Left lobe of liver (tissue), 2 donors: ENCODE data around the gene GDPD5. TPM values are rescaled to one million over a fixed set of nuclear protein-coding genes. Genes with fewer than 3 reads are reported as not detected.

ENCODE experiments used
- ATAC-seq: fragments of 200-7000 bp; cut with Tn5 transposase; one replicate; pipeline ENCODE4 v1.9.1; 2020; ENCODE audit warnings: mild to moderate bottlenecking, moderate library complexity
- DNase-seq: peaks from one replicate; pipeline ENCODE4 v3.0.0-alpha.2; 2020; ENCODE audit warnings: low spot score
- total RNA-seq: library from RNA; stranded (reverse); gene quantifications from one replicate; pipeline ENCODE4 v1.2.1, GENCODE V29; 2021
- donor health status: DM: no; HTN: no; CAD: no; lungs with moderate emphysema.
- donor health status: DM: no; HTN: yes; CAD: no.

Gene GDPD5
- total RNA-seq, 1 donor from 2014 or later: 9.1 TPM

- ATAC-seq: no peak
Observed at GRCh38 chr11:75516886-75517285, 8.9 kb downstream of the GDPD5 start.

DNA sequence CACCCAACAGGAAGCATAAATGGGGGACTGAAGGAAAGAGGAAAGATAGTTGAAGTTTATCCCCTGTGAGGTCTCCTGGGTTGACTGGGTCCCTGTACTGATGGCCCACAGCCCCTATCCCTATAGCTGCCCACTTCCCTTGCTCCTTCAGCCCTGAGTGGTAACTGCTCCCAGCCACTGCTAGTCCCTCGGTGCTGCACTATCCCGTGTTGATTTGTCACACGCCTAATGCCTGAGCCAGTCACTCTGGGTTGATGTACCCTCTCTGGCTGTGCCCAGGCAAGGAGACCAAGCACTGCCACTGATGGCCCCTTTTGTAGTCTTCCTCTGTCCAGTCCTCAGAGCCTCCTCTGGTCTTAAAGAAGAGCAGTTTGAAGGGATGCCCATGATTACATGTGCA, 9.6 kb downstream of the GDPD5 start:
- DNase-seq (no peak), ATAC-seq (no peak)

More at GRCh38 chr11:75516886-75517285, 8.9 kb downstream of the GDPD5 start:
- no peak for DNase-seq

DNA sequence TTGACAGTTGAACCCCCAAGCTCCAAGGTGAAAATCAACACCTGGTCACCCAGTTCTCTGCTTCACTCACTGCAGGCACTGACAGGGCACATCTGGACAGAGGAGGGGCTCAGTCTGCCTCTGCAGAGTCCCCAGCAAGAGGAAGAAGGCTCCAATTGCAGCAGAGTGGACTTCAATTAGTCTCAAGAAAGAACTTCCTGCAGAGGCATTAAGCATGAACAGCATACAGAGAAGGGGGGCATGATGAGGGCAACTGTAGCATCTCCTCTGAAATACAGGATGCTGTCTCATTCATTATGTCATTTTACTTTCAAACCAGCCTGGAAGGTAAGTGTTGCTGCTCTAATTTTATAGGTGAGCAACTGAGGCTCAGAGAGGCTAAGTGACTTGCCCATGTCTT, 11.1 kb downstream of the GDPD5 start:
- ATAC-seq (no peak), DNase-seq (no peak)

DNA sequence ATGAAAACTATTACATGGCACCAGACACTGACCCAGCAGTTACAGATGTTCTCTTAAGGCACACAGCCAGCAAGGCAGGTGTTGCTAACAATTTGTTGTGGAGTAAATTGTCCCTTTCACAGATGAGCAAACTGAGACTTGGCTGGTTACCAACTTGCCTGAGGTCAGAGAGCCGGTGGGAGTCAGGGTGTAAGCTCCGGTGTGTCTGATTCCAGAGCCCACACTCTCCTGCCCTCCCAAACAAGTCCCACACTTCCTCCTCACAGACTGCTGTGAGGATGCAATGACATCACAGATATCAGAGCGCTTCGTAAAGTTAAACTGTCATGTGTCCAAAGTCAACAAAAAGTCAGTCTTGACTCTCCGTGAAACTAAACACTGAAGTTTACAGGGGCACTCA, 12.5 kb downstream of the GDPD5 start:
- ATAC-seq: peak; percentile 57
- DNase-seq: no peak

DNA sequence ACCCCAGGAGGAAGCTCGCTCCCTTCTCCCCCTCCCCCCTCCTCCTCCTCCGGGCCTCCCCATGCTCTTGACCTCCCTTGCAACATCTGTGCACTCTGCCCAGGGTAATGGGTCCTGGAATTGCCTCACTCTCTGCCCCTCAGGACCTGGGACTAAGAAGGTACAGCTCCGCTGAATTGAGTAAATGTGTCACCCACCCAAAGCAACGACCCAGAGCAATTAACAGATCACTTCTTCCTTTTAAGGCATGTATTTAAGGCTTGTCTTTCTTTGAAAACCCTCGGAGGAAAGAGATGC, 15.1 kb downstream of the GDPD5 start:
- ATAC-seq (no peak), DNase-seq (no peak)

DNA sequence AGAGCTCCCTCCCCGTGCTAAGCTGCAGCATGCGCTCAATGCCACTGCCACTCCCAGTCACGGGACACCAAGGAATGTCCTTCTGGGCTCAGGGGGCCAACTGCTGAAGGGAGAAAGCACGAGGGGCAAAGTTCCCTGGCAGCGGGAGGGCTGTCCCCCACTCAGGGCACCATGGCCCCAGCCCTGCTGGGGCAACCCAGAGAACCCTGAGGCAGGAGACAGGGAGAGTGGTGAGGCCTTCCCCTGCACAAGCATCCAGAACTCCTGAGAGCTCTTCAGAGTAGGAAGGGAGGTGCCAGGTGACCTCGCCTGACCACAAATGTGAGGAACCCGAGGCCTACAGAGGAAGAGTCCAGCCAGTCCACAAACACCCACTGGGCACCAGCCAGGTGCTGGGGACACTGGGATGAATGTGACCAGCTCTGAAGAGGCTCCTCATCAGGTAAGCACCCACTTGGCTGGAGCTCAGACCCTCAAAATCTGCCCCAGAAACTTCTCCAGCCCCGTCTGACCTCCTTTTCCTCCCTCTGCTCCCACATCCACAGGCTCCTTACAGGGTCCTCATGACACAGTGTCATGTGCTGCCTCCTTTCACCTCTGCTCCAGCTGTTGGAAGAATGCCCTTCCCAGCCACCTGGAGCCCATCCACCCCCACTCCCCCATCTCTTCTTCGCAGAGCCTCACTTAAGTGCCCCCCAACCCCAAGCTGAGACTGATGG, 15.6 kb downstream of the GDPD5 start:
- ATAC-seq (peak; percentile 37), DNase-seq (no peak)

DNA sequence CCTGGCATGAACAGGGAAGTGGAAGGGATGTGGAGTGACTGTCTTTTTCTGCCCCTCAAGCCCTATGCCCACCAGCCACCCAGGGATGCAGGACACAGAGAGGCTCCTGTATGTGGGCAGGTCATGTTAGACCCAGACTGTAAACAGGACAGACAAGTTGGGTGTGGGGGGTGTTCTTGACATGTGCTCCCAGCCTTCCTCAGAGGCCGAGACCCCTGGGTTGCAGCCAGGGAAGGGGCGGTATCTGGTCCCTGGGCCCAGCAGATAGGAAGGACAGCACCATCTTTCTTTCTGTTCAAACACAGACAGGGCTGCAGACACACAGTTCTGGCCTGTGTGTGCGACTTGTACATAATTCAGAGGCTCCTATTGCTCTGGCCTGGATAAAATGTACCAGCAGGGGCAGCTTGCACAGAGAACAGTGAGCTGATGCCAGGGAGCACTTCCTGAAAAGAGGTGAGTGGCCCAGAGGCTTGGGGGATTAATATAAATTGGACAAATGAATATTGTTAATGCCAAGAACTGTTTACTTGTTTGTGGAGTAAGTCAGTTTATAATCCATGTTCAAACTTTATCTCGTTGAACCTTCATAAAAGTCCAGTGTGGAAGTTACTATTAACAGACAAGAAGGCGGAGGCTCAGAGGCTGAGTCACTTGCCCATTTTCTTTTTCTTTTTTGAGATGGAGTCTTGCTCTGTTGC, 16.6 kb downstream of the GDPD5 start:
- no peak for DNase-seq
- no peak for ATAC-seq

DNA sequence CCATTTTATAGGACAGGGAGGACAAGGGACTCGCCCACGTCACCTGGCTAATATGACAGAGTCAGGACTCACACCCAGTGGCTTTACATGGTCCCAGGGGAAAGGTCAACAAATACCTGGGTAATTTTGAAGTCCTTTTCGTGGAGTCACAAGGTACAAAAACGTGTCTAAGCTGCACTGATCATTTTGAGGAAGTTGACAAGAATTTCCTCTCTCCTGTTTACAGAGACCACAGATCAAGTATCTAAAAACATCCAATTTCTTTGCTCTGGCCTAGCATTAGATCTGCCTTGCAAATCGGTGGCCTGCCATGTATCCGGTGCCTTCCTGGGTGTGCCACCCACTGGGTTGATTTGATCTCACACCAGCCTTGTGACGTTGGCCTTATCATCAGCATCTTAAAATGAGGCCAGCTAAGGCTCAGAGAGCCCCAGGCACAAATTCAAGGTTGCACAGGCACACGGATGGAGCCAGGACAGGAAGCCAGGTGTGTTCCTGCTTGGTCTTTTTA, 17.6 kb downstream of the GDPD5 start:
- DNase-seq: no peak
- ATAC-seq: no peak

GRCh38 chr11:75507571-75507970, 18.2 kb downstream of the GDPD5 start:
- DNase-seq: no peak
- ATAC-seq: no peak

GRCh38 chr11:75506827-75507226, 18.9 kb downstream of the GDPD5 start:
- DNase-seq (no peak), ATAC-seq (no peak)

DNA sequence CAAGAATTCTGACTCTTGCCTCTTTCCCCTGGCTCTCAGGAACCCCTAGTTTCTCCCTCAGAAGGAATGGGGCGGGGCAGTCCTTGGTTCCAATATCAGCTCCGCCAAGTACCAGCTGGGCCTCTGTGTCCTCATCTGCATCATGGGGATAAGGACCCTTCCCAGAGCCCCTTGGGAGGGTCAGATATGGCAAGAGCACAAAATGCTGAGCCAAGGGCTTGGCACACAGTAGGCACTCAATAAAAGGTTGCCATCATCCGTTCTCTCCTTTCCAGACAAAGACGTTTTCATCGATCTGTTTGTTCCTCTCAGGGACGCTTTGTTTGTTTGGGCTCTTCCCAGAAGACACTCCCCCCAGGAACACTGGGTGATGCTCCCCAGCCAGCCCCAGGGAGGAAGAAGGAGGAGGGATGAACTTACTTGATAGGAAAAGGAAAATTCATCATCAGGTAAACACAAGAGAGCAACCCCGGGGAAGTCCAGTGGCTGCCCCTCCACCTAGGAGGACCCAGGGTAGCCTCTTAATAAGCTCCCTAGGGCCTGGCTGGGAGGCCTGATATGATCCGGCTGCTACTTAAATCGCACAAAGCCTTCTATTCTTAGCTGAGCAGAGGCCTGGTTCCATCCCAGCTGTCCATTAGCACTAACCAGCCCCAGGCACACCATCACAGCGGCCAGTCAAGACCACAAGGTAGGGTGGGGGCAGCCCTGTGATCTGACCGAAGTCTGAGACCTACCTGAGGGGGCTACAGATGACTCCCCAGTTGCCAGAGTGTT, 19.6 kb downstream of the GDPD5 start:
- no peak for DNase-seq
- no peak for ATAC-seq

- DNase-seq (no peak), ATAC-seq (no peak)
Observed at GRCh38 chr11:75504501-75504900, 21.2 kb downstream of the GDPD5 start.

GRCh38 chr11:75503531-75504099, 22.1 kb downstream of the GDPD5 start:
- DNase-seq (no peak), ATAC-seq (no peak)

DNA sequence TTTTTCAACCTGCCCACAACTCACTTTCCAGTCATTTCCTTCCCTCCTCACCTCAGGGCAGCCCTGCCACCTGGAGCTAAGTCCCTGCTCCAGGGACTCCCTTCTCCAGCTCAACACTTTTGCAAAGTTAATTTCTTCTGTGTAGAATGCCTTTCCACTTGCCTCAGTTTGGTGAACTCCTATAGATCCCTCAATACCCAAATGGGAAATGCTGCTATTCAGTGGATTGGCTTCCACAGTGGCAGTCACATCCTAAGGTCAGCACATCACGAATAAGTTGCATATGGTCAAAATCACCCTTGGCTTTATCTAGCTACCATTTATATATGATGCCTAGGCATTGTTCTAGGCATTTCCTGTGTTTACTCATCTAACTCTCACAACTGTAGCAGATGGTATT, 23.6 kb downstream of the GDPD5 start:
- DNase-seq (no peak), ATAC-seq (no peak)

GRCh38 chr11:75500742-75501141, 25.0 kb downstream of the GDPD5 start:
- no peak for ATAC-seq
- no peak for DNase-seq

- DNase-seq (no peak), ATAC-seq (peak; percentile 23)
Observed at GRCh38 chr11:75499423-75500190, 26.1 kb downstream of the GDPD5 start.

DNA sequence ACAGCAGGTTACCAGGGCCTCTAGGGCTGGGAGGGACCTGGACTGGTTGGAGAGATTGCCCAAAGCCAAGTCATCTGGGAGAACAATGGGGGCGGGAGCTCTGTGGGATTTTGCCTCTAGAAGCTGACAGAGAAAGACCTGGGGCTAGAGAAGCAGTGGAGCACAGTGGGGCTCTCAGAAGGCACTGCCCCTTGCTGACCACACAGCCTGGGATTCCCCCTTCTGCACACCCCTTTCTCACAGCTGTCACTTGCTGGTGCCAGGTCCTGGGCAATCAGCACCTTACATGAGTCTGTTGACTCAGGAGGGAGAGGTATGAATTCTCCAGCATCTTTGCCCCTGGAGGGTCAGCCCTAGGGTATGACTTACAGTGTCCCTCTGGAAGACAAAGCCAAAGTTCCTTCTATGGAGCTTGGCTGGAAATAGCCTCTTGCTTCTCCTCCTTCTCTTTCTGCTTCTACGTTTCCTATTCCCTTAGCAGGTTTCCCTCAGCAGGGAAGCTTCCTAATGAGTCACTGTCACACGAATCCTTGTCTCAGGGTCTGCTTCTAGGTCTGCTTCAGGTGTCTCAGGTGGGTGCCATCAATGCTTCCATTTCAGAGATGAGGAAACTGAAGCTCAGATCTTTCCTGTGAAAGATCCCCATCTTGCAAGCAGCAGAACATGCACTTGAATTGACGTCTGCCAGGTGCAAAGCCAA, 27.0 kb downstream of the GDPD5 start:
- DNase-seq (no peak), ATAC-seq (no peak)

DNA sequence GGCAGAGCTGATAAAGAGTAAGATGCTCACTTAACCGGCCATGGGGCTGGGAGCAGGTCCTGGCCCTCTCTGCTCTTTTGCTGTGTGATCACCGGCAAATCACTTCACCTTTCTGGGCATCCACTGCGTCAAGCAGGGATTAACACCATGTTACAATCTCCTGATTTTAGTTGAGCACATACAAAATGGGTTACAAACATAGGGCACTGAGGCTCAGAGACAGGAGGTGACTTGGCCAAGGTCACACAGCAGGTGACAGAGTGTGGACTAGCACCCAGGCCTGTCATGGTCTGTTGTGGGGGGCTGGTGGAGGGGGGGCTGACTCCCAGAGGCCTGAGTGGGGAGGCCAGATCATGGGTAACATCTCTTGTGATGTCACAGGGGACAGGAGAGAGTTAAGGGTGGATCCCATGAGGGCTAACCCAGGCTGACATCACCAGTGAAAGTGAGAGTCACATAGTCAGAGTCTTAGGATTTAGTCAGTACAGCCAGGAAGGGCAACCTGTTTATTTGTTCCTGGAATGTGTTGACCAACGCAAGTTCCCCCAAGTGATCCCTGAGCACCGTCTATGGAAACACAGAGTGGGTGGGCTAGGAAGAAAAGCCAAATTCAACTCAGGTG, 27.8 kb downstream of the GDPD5 start:
- no peak for DNase-seq
- ATAC-seq: no peak

- DNase-seq: no peak
- no peak for ATAC-seq
Observed at GRCh38 chr11:75496305-75496752, 29.4 kb downstream of the GDPD5 start.
